Endodermal cell (in vitro differentiated cells): Measurements from ENCODE around the gene SRGAP1. TPM values are rescaled to one million over a fixed set of nuclear protein-coding genes. Genes with fewer than 3 reads are reported as not detected.

Source experiments
- DNase-seq: peaks from one replicate; pipeline ENCODE4 v3.0.0-alpha.2; 2017
- H3K27ac ChIP-seq: 2 replicates; pipeline ENCODE4 v1.5.1; 2013; ENCODE audit warnings: mild to moderate bottlenecking, low read depth, low read length, moderate library complexity
- H3K27me3 ChIP-seq: 2 replicates; pipeline ENCODE4 v1.6.1; 2013; ENCODE audit warnings: mild to moderate bottlenecking, low read length, moderate library complexity; ENCODE audit not compliant: insufficient read depth, control insufficient read depth, poor library complexity, severe bottlenecking
- H3K36me3 ChIP-seq: 2 replicates; pipeline ENCODE4 v1.7.0; 2013; ENCODE audit warnings: mild to moderate bottlenecking, low read length, moderate library complexity; ENCODE audit not compliant: control insufficient read depth, insufficient read depth
- H3K4me1 ChIP-seq: one replicate; pipeline ENCODE4 v1.7.0; 2013; ENCODE audit warnings: low read length; ENCODE audit not compliant: control insufficient read depth, insufficient read depth
- H3K4me3 ChIP-seq: 2 replicates; pipeline ENCODE4 v1.5.1; 2013; ENCODE audit warnings: mild to moderate bottlenecking, low read length, moderate library complexity
- H3K9ac ChIP-seq: 2 replicates; pipeline ENCODE4 v1.6.1; 2013; ENCODE audit warnings: mild to moderate bottlenecking, low read length, moderate library complexity; ENCODE audit not compliant: poor library complexity, severe bottlenecking; ENCODE audit errors: extremely low read depth
- H3K9me3 ChIP-seq: 2 replicates; pipeline ENCODE4 v1.6.1; 2013; ENCODE audit warnings: mild to moderate bottlenecking, low read length, moderate library complexity; ENCODE audit not compliant: control insufficient read depth
- H3K27ac Mint-ChIP-seq: 2 replicates; pipeline ENCODE4 v1.8.0; 2020; ENCODE audit warnings: mixed read lengths
- H3K27me3 Mint-ChIP-seq: 2 replicates; pipeline ENCODE4 v1.8.0; 2021; ENCODE audit warnings: mild to moderate bottlenecking, mixed read lengths; ENCODE audit not compliant: insufficient read depth
- H3K36me3 Mint-ChIP-seq: 2 replicates; pipeline ENCODE4 v1.8.0; 2020; ENCODE audit warnings: low read depth, mixed read lengths
- H3K4me1 Mint-ChIP-seq: 2 replicates; pipeline ENCODE4 v1.8.0; 2020; ENCODE audit warnings: mixed read lengths
- H3K4me3 Mint-ChIP-seq: 2 replicates; pipeline ENCODE4 v1.8.0; 2020; ENCODE audit warnings: mild to moderate bottlenecking, moderate library complexity, mixed read lengths
- H3K9me3 Mint-ChIP-seq: 2 replicates; pipeline ENCODE4 v1.8.0; 2020; ENCODE audit warnings: mild to moderate bottlenecking, mixed read lengths
- WGBS, 2 experiments: methylation state at CpG; one replicate each; pipeline versions ENCODE4 v1.1.5 to v1.1.7; 2013; ENCODE audit warnings: missing lambda C conversion rate in 2 of 2, mixed read lengths in 1 of 2; ENCODE audit not compliant: insufficient coverage in 1 of 2, insufficient read length in 1 of 2; 5-methylcytosine and 5-hydroxymethylcytosine counted together
- total RNA-seq, 2 donors: library from RNA; stranded (reverse); fragmentation: NEBNext Ultra II Directional in 1 of 2; extraction: Animal tissue kit (Norgen Biotek cat#: 25700) in 1 of 2; gene quantifications; 2 replicates in 1 of 2; 3 replicates in 1 of 2; pipeline ENCODE4 v1.2.1, GENCODE V29; 2021
- TF ChIP-seq, protein P1 (sequence below): fragments of 200-600 bp; sonication (generic); conservative IDR thresholded peaks from 2 replicates; pipeline ENCODE4 v1.5.0; 2021; ENCODE audit warnings: antibody characterized with exemption, mild to moderate bottlenecking

Gene SRGAP1
- total RNA-seq, 2 donors from 2014 or later: 10.6 to 13.4 TPM

DNA sequence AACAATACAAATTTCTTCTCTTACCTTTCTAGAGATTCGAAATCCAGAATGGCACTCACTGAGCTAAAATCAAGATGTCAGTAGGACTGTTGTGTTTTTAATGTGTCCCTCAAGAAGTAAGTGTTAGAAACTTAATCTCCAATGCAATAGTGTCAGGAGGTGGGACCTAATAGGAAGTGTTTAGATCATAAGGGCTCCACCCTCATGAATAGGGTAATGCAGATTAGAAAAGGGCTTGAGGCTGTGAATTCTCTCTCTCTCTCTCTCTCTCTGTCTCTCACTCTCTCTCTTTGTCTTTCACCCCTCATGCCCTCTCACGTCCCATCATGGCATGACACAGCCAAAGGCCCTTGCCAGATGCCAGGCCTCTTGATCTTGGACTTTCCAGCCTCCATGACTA, 15.6 kb upstream of the SRGAP1 start:
- no peak overlapping the region for H3K27ac ChIP-seq
- peaks cover 15% of the 10 kb centered on the region for H3K9me3 Mint-ChIP-seq
- H3K27ac Mint-ChIP-seq: no peak overlapping the region
- H3K4me3 ChIP-seq: no peak overlapping the region
- H3K9ac ChIP-seq: no peak overlapping the region
- peaks cover 16% of the 10 kb centered on the region for H3K9me3 ChIP-seq
- peaks cover 5% of the 10 kb centered on the region for H3K27me3 ChIP-seq
- H3K4me1 ChIP-seq: no peaks in the 10 kb centered on the region
- H3K36me3 ChIP-seq: no peaks in the 10 kb centered on the region
- peaks cover 3% of the 10 kb centered on the region for H3K4me1 Mint-ChIP-seq
- no peak overlapping the region for H3K4me3 Mint-ChIP-seq
- DNase-seq: no peak
- TF ChIP-seq, protein P1, sequence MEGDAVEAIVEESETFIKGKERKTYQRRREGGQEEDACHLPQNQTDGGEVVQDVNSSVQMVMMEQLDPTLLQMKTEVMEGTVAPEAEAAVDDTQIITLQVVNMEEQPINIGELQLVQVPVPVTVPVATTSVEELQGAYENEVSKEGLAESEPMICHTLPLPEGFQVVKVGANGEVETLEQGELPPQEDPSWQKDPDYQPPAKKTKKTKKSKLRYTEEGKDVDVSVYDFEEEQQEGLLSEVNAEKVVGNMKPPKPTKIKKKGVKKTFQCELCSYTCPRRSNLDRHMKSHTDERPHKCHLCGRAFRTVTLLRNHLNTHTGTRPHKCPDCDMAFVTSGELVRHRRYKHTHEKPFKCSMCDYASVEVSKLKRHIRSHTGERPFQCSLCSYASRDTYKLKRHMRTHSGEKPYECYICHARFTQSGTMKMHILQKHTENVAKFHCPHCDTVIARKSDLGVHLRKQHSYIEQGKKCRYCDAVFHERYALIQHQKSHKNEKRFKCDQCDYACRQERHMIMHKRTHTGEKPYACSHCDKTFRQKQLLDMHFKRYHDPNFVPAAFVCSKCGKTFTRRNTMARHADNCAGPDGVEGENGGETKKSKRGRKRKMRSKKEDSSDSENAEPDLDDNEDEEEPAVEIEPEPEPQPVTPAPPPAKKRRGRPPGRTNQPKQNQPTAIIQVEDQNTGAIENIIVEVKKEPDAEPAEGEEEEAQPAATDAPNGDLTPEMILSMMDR: no peak
- 80% methylated on average over 2 of the region's 2 CpGs; no CpG with 5 or more reads in 1 of the 2 experiments for WGBS, 2 experiments
- no peaks in the 10 kb centered on the region for H3K36me3 Mint-ChIP-seq
- H3K27me3 Mint-ChIP-seq: peaks cover 7% of the 10 kb centered on the region

DNA sequence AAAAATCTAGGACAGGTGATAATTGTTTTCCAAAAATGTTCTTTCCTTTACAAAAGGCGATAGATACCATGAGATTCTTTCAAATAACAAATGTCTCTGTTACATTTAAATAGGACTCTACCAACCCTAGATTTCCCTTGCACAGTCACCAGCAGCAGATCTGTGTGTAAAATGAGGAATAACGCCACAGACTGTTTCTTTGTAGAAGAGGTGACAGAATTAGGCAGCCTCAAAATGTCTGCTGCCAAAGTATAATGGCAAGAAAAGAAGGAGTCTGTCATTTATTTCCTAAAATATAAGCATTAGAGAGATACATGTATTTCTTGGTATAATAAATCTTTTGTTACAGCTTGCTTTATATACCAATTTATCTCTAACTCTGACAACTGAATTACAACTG, 8.5 kb upstream of the SRGAP1 start:
- H3K9ac ChIP-seq: no peak overlapping the region

DNA sequence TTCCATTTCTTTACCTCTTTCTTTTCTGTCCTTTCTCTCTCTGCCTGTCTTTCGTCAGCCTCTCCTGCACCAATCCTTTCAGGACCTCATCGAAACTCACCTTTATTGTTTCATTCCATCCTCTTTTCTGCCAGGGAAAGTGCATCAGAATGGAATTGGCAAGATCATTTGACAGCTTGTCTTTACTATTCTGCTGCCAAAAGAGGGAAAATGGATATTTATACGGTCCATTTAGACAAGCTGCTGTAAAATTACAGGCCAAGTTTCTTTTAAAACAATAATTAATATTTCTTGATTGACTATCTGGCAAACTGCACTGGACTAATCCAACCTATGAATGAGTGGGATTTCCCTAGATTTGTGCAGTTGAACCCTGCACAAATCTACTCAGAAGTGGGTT, 7.6 kb upstream of the SRGAP1 start:
- Histone ChIP-seq H3K9ac (no peak overlapping the region), H3K4me1 (no peaks in the 10 kb centered on the region), H3K27me3 (peaks cover 5% of the 10 kb centered on the region), H3K9me3 (no peaks in the 10 kb centered on the region), H3K36me3 (no peaks in the 10 kb centered on the region), H3K27ac (no peak overlapping the region), H3K4me3 (no peak overlapping the region)
- no peaks in the 10 kb centered on the region for H3K4me1 Mint-ChIP-seq
- H3K36me3 Mint-ChIP-seq: no peaks in the 10 kb centered on the region
- H3K27me3 Mint-ChIP-seq: peaks cover 3% of the 10 kb centered on the region
- WGBS, 2 experiments: 81 to 100% methylated on average over 1 to 3 of the region's 3 CpGs
- no peak overlapping the region for H3K4me3 Mint-ChIP-seq
- H3K9me3 Mint-ChIP-seq: no peaks in the 10 kb centered on the region
- no peak overlapping the region for H3K27ac Mint-ChIP-seq
- DNase-seq: no peak
- TF ChIP-seq, protein P1: no peak

More for the DNA sequence above, 8.5 kb upstream of the SRGAP1 start:
- Mint-ChIP-seq H3K36me3 (no peaks in the 10 kb centered on the region), H3K9me3 (no peaks in the 10 kb centered on the region), H3K4me3 (no peak overlapping the region), H3K27ac (no peak overlapping the region), H3K27me3 (peaks cover 5% of the 10 kb centered on the region), H3K4me1 (peaks cover 3% of the 10 kb centered on the region)
- H3K4me3 ChIP-seq: no peak overlapping the region
- H3K27me3 ChIP-seq: peaks cover 5% of the 10 kb centered on the region
- no peak overlapping the region for H3K27ac ChIP-seq
- no peaks in the 10 kb centered on the region for H3K36me3 ChIP-seq
- TF ChIP-seq, protein P1: no peak
- no peaks in the 10 kb centered on the region for H3K4me1 ChIP-seq
- no peaks in the 10 kb centered on the region for H3K9me3 ChIP-seq
- DNase-seq: no peak
- WGBS, 2 experiments: 88 to 96% methylated on average over 1 to 2 of the region's 2 CpGs
